GM13977 (cell line): ENCODE measurements around the gene NTM.
"Not testable (repeated sequence)": the region's sequence is repeated elsewhere in the genome, so short reads cannot be mapped to it uniquely, and the experiment has no call there.

Experiments used
- DNase-seq: peaks from one replicate; pipeline ENCODE4 v3.0.0; 2012; ENCODE audit warnings: low spot score
- in situ Hi-C: fragments of 300-500 bp; cut with MboI; formaldehyde crosslinking; loops from one replicate; pipeline ENCODE4 v1.12.0; 2022; ENCODE audit warnings: low sequenced_read_pairs, low pct_unique_long_range_greater_than_20kb, mixed read lengths, inconsistent platforms; ENCODE audit not compliant: unreplicated experiment
- TF ChIP-seq, protein P1 (sequence below): IDR thresholded peaks from 2 replicates; pipeline ENCODE4 v1.5.1; 2012; ENCODE audit warnings: mild to moderate bottlenecking, control low read depth; ENCODE audit not compliant: insufficient read depth; ENCODE audit errors: extremely low read depth, missing control alignments

NTM gene

DNA sequence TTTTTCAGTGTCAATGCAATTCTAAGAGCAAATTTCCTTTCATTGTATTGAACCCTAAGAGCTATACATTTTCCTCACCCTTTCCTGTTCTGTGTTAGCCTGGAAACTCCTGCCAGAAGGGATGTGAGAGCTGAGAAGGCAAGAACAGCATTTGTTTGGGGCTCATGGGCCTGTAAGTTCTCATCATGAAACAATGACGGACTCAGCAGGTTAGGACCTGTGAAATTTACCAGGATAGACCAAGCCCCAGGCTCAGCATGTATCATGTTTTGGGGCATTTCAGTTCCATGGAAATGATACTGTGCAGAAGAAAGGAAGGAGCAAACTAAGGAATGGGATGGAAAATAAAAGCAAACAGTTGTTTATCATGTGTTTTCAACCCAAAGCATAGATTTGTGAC is 41.6 kb downstream of the NTM start:
- TF ChIP-seq, protein P1, sequence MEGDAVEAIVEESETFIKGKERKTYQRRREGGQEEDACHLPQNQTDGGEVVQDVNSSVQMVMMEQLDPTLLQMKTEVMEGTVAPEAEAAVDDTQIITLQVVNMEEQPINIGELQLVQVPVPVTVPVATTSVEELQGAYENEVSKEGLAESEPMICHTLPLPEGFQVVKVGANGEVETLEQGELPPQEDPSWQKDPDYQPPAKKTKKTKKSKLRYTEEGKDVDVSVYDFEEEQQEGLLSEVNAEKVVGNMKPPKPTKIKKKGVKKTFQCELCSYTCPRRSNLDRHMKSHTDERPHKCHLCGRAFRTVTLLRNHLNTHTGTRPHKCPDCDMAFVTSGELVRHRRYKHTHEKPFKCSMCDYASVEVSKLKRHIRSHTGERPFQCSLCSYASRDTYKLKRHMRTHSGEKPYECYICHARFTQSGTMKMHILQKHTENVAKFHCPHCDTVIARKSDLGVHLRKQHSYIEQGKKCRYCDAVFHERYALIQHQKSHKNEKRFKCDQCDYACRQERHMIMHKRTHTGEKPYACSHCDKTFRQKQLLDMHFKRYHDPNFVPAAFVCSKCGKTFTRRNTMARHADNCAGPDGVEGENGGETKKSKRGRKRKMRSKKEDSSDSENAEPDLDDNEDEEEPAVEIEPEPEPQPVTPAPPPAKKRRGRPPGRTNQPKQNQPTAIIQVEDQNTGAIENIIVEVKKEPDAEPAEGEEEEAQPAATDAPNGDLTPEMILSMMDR = no peak
- no peak for DNase-seq
- in situ Hi-C loops = no loop called here

DNA sequence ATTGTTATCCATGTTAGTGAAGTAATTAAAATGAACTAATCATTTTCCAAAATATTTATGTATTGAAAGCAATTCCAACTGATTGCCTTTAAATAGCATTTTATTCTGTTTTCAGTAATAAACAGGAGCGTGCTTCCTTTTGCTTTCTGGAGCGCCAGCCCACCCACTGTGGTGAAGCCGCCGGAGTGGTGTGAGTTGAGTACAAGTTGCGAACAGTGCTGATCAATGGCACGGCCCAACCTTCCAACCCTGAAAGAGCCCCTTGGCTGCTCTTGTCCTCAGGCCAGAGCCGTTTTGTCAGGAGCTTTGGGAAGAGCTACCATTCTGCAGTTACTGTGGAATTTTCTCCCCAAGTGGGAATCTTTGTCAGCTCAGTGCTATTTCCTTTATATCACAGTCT is 42.8 kb downstream of the NTM start:
- no peak for DNase-seq
- TF ChIP-seq, protein P1 = no peak
- in situ Hi-C loops = no loop called here

GRCh38 chr11:131418189-131418588 is 47.8 kb downstream of the NTM start:
- no peak for DNase-seq
- TF ChIP-seq, protein P1 = no peak
- in situ Hi-C loops = no loop called here

GRCh38 chr11:131421066-131421855 is 50.8 kb downstream of the NTM start:
- DNase-seq = no peak
- in situ Hi-C loops = no loop called here
- TF ChIP-seq, protein P1 = no peak

- TF ChIP-seq, protein P1 = no peak
- in situ Hi-C loops = no loop called here
Measured at GRCh38 chr11:131422029-131422428, 51.6 kb downstream of the NTM start.

DNA sequence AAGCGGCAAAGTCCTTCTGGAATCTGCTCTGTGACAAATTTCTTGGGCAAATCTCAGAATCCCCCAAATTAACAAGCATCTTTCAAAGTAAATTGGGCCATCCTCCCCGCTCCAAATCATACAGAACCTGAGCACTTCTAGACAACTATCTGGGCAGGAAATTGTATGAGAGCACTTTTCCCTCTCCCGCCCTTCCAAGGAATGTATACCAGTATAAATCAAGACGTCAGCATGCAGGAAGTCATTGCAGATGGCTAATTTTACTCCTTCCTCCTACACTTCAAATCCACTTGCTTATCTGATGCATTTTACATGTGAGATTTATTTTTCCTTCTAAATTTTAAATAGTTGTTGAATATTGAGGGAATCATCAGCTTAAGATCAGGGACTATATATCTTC is 52.1 kb downstream of the NTM start:
- TF ChIP-seq, protein P1 = no peak
- in situ Hi-C loops = no loop called here
- DNase-seq = no peak

More at GRCh38 chr11:131422029-131422428, 51.6 kb downstream of the NTM start:
- DNase-seq = no peak

- DNase-seq = no peak
- TF ChIP-seq, protein P1 = no peak
- in situ Hi-C loops = no loop called here
Measured at GRCh38 chr11:131423688-131424087, 53.3 kb downstream of the NTM start.

DNA sequence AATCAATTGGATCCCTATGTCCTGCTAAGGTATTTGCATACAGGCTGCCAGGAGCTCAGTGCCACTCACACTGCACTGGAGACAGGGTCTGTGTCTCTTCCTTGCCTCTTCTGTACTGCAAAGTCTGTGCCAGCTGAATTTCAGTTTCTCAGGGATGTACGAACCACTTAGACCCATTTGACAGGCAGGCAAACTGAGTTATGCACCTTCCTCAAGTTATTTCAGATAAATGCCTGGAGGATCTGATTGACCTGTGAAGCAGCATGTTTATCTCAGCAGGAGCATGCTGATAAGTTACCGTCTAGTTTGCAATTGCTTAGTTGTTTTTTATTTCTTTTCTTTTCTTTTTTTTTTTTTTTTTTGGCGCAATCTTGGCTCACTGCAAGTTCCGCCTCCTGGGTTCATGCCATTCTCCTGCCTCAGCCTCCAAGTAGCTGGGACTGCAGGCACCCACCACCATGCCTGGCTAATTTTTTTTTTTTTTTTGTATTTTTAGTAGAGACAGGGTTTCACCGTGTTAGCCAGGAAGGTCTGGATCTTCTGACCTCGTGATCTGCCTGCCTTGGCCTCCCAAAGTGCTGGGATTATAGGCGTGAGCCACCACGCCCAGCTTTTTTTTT is 54.0 kb downstream of the NTM start:
- in situ Hi-C loops, DNase-seq: not testable (repeated sequence)
